ENCODE data around the gene AKAP9.
"Not testable (repeated sequence)": the region's sequence is repeated elsewhere in the genome, so short reads cannot be mapped to it uniquely, and the experiment has no call there.

- TF ChIP-seq POLR2A (IDR thresholded peaks at IDR 0.05; ENCODE audit: low read depth, low read length); EZH2 (IDR thresholded peaks at IDR 0.05; ENCODE audit: borderline replicate concordance, low read depth, low read length, severe bottlenecking); GATA2 (IDR thresholded peaks at IDR 0.05; ENCODE audit: insufficient read depth, insufficient read length, low read depth, low read length); MYC (IDR thresholded peaks at IDR 0.05; ENCODE audit: low read depth, low read length); FOS (IDR thresholded peaks at IDR 0.05; ENCODE audit: borderline replicate concordance, insufficient read depth, low read length): not testable (repeated sequence)
- TF ChIP-seq, protein P1, sequence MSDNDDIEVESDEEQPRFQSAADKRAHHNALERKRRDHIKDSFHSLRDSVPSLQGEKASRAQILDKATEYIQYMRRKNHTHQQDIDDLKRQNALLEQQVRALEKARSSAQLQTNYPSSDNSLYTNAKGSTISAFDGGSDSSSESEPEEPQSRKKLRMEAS (IDR thresholded peaks at IDR 0.05; ENCODE audit: insufficient read depth, insufficient read length), result not testable (repeated sequence)
- TF ChIP-seq, protein P2, sequence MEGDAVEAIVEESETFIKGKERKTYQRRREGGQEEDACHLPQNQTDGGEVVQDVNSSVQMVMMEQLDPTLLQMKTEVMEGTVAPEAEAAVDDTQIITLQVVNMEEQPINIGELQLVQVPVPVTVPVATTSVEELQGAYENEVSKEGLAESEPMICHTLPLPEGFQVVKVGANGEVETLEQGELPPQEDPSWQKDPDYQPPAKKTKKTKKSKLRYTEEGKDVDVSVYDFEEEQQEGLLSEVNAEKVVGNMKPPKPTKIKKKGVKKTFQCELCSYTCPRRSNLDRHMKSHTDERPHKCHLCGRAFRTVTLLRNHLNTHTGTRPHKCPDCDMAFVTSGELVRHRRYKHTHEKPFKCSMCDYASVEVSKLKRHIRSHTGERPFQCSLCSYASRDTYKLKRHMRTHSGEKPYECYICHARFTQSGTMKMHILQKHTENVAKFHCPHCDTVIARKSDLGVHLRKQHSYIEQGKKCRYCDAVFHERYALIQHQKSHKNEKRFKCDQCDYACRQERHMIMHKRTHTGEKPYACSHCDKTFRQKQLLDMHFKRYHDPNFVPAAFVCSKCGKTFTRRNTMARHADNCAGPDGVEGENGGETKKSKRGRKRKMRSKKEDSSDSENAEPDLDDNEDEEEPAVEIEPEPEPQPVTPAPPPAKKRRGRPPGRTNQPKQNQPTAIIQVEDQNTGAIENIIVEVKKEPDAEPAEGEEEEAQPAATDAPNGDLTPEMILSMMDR (IDR thresholded peaks at IDR 0.05; ENCODE audit: extremely low read depth in 1 of 2, insufficient read depth in 1 of 2, low read depth in 1 of 2, low read length in 2 of 2), result not testable (repeated sequence)
Measured at GRCh38 chr7:91956464-91956863, 15.8 kb downstream of the AKAP9 start.

Measured in endothelial cell of umbilical vein (primary cell).